Omental fat pad (tissue), 4 donors: ENCODE measurements around the gene SLC5A1. TPM values are rescaled to one million over a fixed set of nuclear protein-coding genes. Genes with fewer than 3 reads are reported as not detected.

ENCODE experiments used
- ATAC-seq: fragments of 150-250 bp; one replicate; pipeline ENCODE4 v1.9.1; 2016; ENCODE audit warnings: mild to moderate bottlenecking, moderate library complexity; ENCODE audit not compliant: low FRiP score
- DNase-seq: peaks from one replicate; pipeline ENCODE4 v3.0.0-alpha.2; 2019; ENCODE audit warnings: low spot score
- CTCF ChIP-seq, 3 donors: fragments of 450-650 bp; IDR thresholded peaks; one replicate each; pipeline ENCODE4 v1.5.1; 2016 to 2017; ENCODE audit warnings: antibody characterized with exemption in 3 of 3, mild to moderate bottlenecking in 3 of 3, moderate library complexity in 2 of 3
- total RNA-seq, 4 donors: library from RNA; depleted of rRNA; stranded (reverse); fragments of >200 nt; gene quantifications; one replicate each; pipeline ENCODE4 v1.1.0, GENCODE V29; 2016

SLC5A1 gene
- total RNA-seq, 4 donors from 2014 or later = not detected

GRCh38 chr22:32059426-32059825 is 16.4 kb downstream of the SLC5A1 start:
- no peak for TF ChIP-seq CTCF (IDR thresholded peaks at IDR 0.05)
- DNase-seq = no peak
- no peak for ATAC-seq

- no peak for ATAC-seq
- no peak for DNase-seq
Measured at GRCh38 chr22:32063701-32064100, 20.6 kb downstream of the SLC5A1 start.

GRCh38 chr22:32066820-32067219 is 23.8 kb downstream of the SLC5A1 start:
- DNase-seq (no peak), ATAC-seq (no peak)
- no peak for TF ChIP-seq CTCF (IDR thresholded peaks at IDR 0.05)

More at GRCh38 chr22:32063701-32064100, 20.6 kb downstream of the SLC5A1 start:
- no peak for TF ChIP-seq CTCF (IDR thresholded peaks at IDR 0.05)

- no peak for TF ChIP-seq CTCF (IDR thresholded peaks at IDR 0.05)
- DNase-seq (no peak), ATAC-seq (no peak)
Measured at GRCh38 chr22:32067613-32068012, 24.6 kb downstream of the SLC5A1 start.

- no peak for DNase-seq
- no peak for TF ChIP-seq CTCF (IDR thresholded peaks at IDR 0.05)
- no peak for ATAC-seq
Measured at GRCh38 chr22:32069579-32070372, 26.7 kb downstream of the SLC5A1 start.

GRCh38 chr22:32073262-32073661 is 30.2 kb downstream of the SLC5A1 start:
- DNase-seq = no peak
- ATAC-seq = no peak
- TF ChIP-seq CTCF (IDR thresholded peaks at IDR 0.05) = no peak

- TF ChIP-seq CTCF (IDR thresholded peaks at IDR 0.05) = no peak
- DNase-seq (no peak), ATAC-seq (no peak)
Measured at GRCh38 chr22:32073823-32074380, 30.8 kb downstream of the SLC5A1 start.
